ENCODE measurements around the gene SLFN13. TPM values are rescaled to one million over a fixed set of nuclear protein-coding genes. Genes with fewer than 3 reads are reported as not detected.
"Not testable (repeated sequence)": the region's sequence is repeated elsewhere in the genome, so short reads cannot be mapped to it uniquely, and the experiment has no call there.

SLFN13 gene
- polyA plus RNA-seq (ENCODE audit: insufficient read length in 3 of 3): 10 to 100 TPM; 18.1 to 44.0 (median 24.4) TPM
- long read RNA-seq, donor 1, full-length matches to known transcripts: 4 of 4 reads
- long read RNA-seq, donor 1, partial matches to known transcripts: 0 of 4 reads
- long read RNA-seq, donor 1, other reads (novel, unspliced or antisense): 0 of 4 reads
- long read RNA-seq, donor 2, partial matches to known transcripts: 0 of 1 reads
- long read RNA-seq, donor 2, other reads (novel, unspliced or antisense): 0 of 1 reads
- long read RNA-seq, donor 3: 0 reads
- long read RNA-seq, donor 4, full-length matches to known transcripts: 9 of 9 reads
- long read RNA-seq, donor 4, partial matches to known transcripts: 0 of 9 reads
- long read RNA-seq, donor 4, other reads (novel, unspliced or antisense): 0 of 9 reads
- long read RNA-seq, donor 5: 0 reads
- long read RNA-seq, donor 6, partial matches to known transcripts: 0 of 3 reads
- long read RNA-seq, donor 6, other reads (novel, unspliced or antisense): 0 of 3 reads
- long read RNA-seq, donor 7, partial matches to known transcripts: 0 of 1 reads
- long read RNA-seq, donor 7, other reads (novel, unspliced or antisense): 0 of 1 reads
- long read RNA-seq, donor 8: 0 reads
- long read RNA-seq, donor 9, full-length matches to known transcripts: 4 of 4 reads
- long read RNA-seq, donor 9, partial matches to known transcripts: 0 of 4 reads
- long read RNA-seq, donor 9, other reads (novel, unspliced or antisense): 0 of 4 reads
- long read RNA-seq, donor 10, full-length matches to known transcripts: 1 of 1 reads
- long read RNA-seq, donor 10, partial matches to known transcripts: 0 of 1 reads
- long read RNA-seq, donor 10, other reads (novel, unspliced or antisense): 0 of 1 reads
- long read RNA-seq, donor 11, full-length matches to known transcripts: 3 of 3 reads
- long read RNA-seq, donor 11, partial matches to known transcripts: 0 of 3 reads
- long read RNA-seq, donor 11, other reads (novel, unspliced or antisense): 0 of 3 reads
- long read RNA-seq, donor 12, full-length matches to known transcripts: 1 of 1 reads
- long read RNA-seq, donor 12, partial matches to known transcripts: 0 of 1 reads
- long read RNA-seq, donor 12, other reads (novel, unspliced or antisense): 0 of 1 reads
- long read RNA-seq, donor 13: 0 reads
- long read RNA-seq, donor 14, full-length matches to known transcripts: 3 of 3 reads
- long read RNA-seq, donor 14, partial matches to known transcripts: 0 of 3 reads
- long read RNA-seq, donor 14, other reads (novel, unspliced or antisense): 0 of 3 reads
- long read RNA-seq, donor 15, partial matches to known transcripts: 0 of 1 reads
- long read RNA-seq, donor 15, other reads (novel, unspliced or antisense): 0 of 1 reads
- long read RNA-seq, donor 16, full-length matches to known transcripts: 7 of 19 reads
- long read RNA-seq, donor 16, partial matches to known transcripts: 12 of 19 reads
- long read RNA-seq, donor 16, other reads (novel, unspliced or antisense): 0 of 19 reads

- peak in 8 of 11 donors; percentile 55 to 81 (median 68) for DNase-seq (ENCODE audit: extremely low read depth in 1 of 11, low read depth in 9 of 11, low spot score in 4 of 11)
These were observed at the start of gene SLFN13 for GRCh38 chr17:35448214-35448898. TSS of gene SLFN13 (minus strand) at chr17:35448766. CDS start at chr17:35445680, 3,086 bp downstream.

GRCh38 chr17:35496451-35497290 lies 48.1 kb upstream of the SLFN13 start:
- no peak for DNase-seq (ENCODE audit: extremely low read depth in 1 of 11, low read depth in 9 of 11, low spot score in 4 of 11)

- DNase-seq (ENCODE audit: extremely low read depth in 1 of 11, low read depth in 9 of 11, low spot score in 4 of 11): no peak
These were observed 44.5 kb upstream of the SLFN13 start for GRCh38 chr17:35493040-35493439.

- no peak for DNase-seq (ENCODE audit: extremely low read depth in 1 of 11, low read depth in 9 of 11, low spot score in 4 of 11)
These were observed 42.9 kb upstream of the SLFN13 start for GRCh38 chr17:35491417-35491816.

GRCh38 chr17:35489944-35490343 lies 41.4 kb upstream of the SLFN13 start:
- no peak for DNase-seq (ENCODE audit: extremely low read depth in 1 of 11, low read depth in 9 of 11, low spot score in 4 of 11)

- no peak for DNase-seq (ENCODE audit: extremely low read depth in 1 of 11, low read depth in 9 of 11, low spot score in 4 of 11)
These were observed 40.4 kb upstream of the SLFN13 start for GRCh38 chr17:35488991-35489390.

- peak in 3 of 11 donors; percentile 26 to 50 (median 41) for DNase-seq (ENCODE audit: extremely low read depth in 1 of 11, low read depth in 9 of 11, low spot score in 4 of 11)
These were observed 38.6 kb upstream of the SLFN13 start for GRCh38 chr17:35486920-35487732.

- DNase-seq (ENCODE audit: extremely low read depth in 1 of 11, low read depth in 9 of 11, low spot score in 4 of 11): no peak
These were observed 30.7 kb upstream of the SLFN13 start for GRCh38 chr17:35479271-35479670.

- no peak for DNase-seq (ENCODE audit: extremely low read depth in 1 of 11, low read depth in 9 of 11, low spot score in 4 of 11)
These were observed 28.7 kb upstream of the SLFN13 start for GRCh38 chr17:35477248-35477647.

GRCh38 chr17:35476283-35476820 lies 27.8 kb upstream of the SLFN13 start:
- no peak for DNase-seq (ENCODE audit: extremely low read depth in 1 of 11, low read depth in 9 of 11, low spot score in 4 of 11)

GRCh38 chr17:35468475-35468874 lies 19.9 kb upstream of the SLFN13 start:
- no peak for DNase-seq (ENCODE audit: extremely low read depth in 1 of 11, low read depth in 9 of 11, low spot score in 4 of 11)

GRCh38 chr17:35467824-35468223 lies 19.3 kb upstream of the SLFN13 start:
- no peak for DNase-seq (ENCODE audit: extremely low read depth in 1 of 11, low read depth in 9 of 11, low spot score in 4 of 11)

- peak in 5 of 11 donors; percentile 5 to 39 (median 31) for DNase-seq (ENCODE audit: extremely low read depth in 1 of 11, low read depth in 9 of 11, low spot score in 4 of 11)
These were observed 11.8 kb upstream of the SLFN13 start for GRCh38 chr17:35460354-35460851.

- DNase-seq (ENCODE audit: extremely low read depth in 1 of 11, low read depth in 9 of 11, low spot score in 4 of 11): not testable (repeated sequence)
These were observed 5.5 kb upstream of the SLFN13 start for GRCh38 chr17:35454035-35454434.

GRCh38 chr17:35453171-35453570 lies 4.6 kb upstream of the SLFN13 start:
- DNase-seq (ENCODE audit: extremely low read depth in 1 of 11, low read depth in 9 of 11, low spot score in 4 of 11): no peak

- peak in 4 of 11 donors; percentile 13 to 34 (median 28) for DNase-seq (ENCODE audit: extremely low read depth in 1 of 11, low read depth in 9 of 11, low spot score in 4 of 11)
These were observed 885 bp upstream of the SLFN13 start for GRCh38 chr17:35449371-35449931.
